Endodermal cell (in vitro differentiated cells): ENCODE results near the gene LPAR3. TPM values are rescaled to one million over a fixed set of nuclear protein-coding genes. Genes with fewer than 3 reads are reported as not detected.

Experiments
- DNase-seq: peaks from one replicate; pipeline ENCODE4 v3.0.0-alpha.2; 2017
- H3K27ac ChIP-seq: 2 replicates; pipeline ENCODE4 v1.5.1; 2013; ENCODE audit warnings: mild to moderate bottlenecking, low read depth, low read length, moderate library complexity
- H3K27me3 ChIP-seq: 2 replicates; pipeline ENCODE4 v1.6.1; 2013; ENCODE audit warnings: mild to moderate bottlenecking, low read length, moderate library complexity; ENCODE audit not compliant: insufficient read depth, control insufficient read depth, poor library complexity, severe bottlenecking
- H3K36me3 ChIP-seq: 2 replicates; pipeline ENCODE4 v1.7.0; 2013; ENCODE audit warnings: mild to moderate bottlenecking, low read length, moderate library complexity; ENCODE audit not compliant: control insufficient read depth, insufficient read depth
- H3K4me1 ChIP-seq: one replicate; pipeline ENCODE4 v1.7.0; 2013; ENCODE audit warnings: low read length; ENCODE audit not compliant: control insufficient read depth, insufficient read depth
- H3K4me3 ChIP-seq: 2 replicates; pipeline ENCODE4 v1.5.1; 2013; ENCODE audit warnings: mild to moderate bottlenecking, low read length, moderate library complexity
- H3K9ac ChIP-seq: 2 replicates; pipeline ENCODE4 v1.6.1; 2013; ENCODE audit warnings: mild to moderate bottlenecking, low read length, moderate library complexity; ENCODE audit not compliant: poor library complexity, severe bottlenecking; ENCODE audit errors: extremely low read depth
- H3K9me3 ChIP-seq: 2 replicates; pipeline ENCODE4 v1.6.1; 2013; ENCODE audit warnings: mild to moderate bottlenecking, low read length, moderate library complexity; ENCODE audit not compliant: control insufficient read depth
- H3K27ac Mint-ChIP-seq: 2 replicates; pipeline ENCODE4 v1.8.0; 2020; ENCODE audit warnings: mixed read lengths
- H3K27me3 Mint-ChIP-seq: 2 replicates; pipeline ENCODE4 v1.8.0; 2021; ENCODE audit warnings: mild to moderate bottlenecking, mixed read lengths; ENCODE audit not compliant: insufficient read depth
- H3K36me3 Mint-ChIP-seq: 2 replicates; pipeline ENCODE4 v1.8.0; 2020; ENCODE audit warnings: low read depth, mixed read lengths
- H3K4me1 Mint-ChIP-seq: 2 replicates; pipeline ENCODE4 v1.8.0; 2020; ENCODE audit warnings: mixed read lengths
- H3K4me3 Mint-ChIP-seq: 2 replicates; pipeline ENCODE4 v1.8.0; 2020; ENCODE audit warnings: mild to moderate bottlenecking, moderate library complexity, mixed read lengths
- H3K9me3 Mint-ChIP-seq: 2 replicates; pipeline ENCODE4 v1.8.0; 2020; ENCODE audit warnings: mild to moderate bottlenecking, mixed read lengths
- CTCF ChIP-seq: fragments of 200-600 bp; sonication (generic); conservative IDR thresholded peaks from 2 replicates; pipeline ENCODE4 v1.5.0; 2021; ENCODE audit warnings: antibody characterized with exemption, mild to moderate bottlenecking
- WGBS, 2 experiments: methylation state at CpG; one replicate each; pipeline versions ENCODE4 v1.1.5 to v1.1.7; 2013; ENCODE audit warnings: missing lambda C conversion rate in 2 of 2, mixed read lengths in 1 of 2; ENCODE audit not compliant: insufficient coverage in 1 of 2, insufficient read length in 1 of 2; 5-methylcytosine and 5-hydroxymethylcytosine counted together
- long read RNA-seq, 4 experiments: library from polyadenylated mRNA in 2 of 4; library from RNA in 1 of 4; library from capped mRNA in 1 of 4; stranded (forward) in 3 of 4; unstranded in 1 of 4; transcript quantifications; one replicate each; pipeline ENCODE4 v2.0.0, GENCODE V29; 2020 to 2021; ENCODE audit warnings: inconsistent platforms in 1 of 4
- polyA plus RNA-seq, 2 experiments: library from polyadenylated mRNA; stranded (reverse); fragments of 50-300 nt; gene quantifications; one replicate each; pipeline ENCODE4 v1.2.3, GENCODE V29; 2013
- total RNA-seq, 2 donors: library from RNA; stranded (reverse); fragmentation: NEBNext Ultra II Directional in 1 of 2; extraction: Animal tissue kit (Norgen Biotek cat#: 25700) in 1 of 2; gene quantifications; 2 replicates in 1 of 2; 3 replicates in 1 of 2; pipeline ENCODE4 v1.2.1, GENCODE V29; 2021

LPAR3 gene
- total RNA-seq, result 1 to 10 TPM in 1 of 2 donors, under 1 TPM in 1; 0.89 to 3.7 TPM
- 2.0 TPM for polyA plus RNA-seq (2013, experiment 1 of 2)
- polyA plus RNA-seq (2013, experiment 2 of 2), result 1.7 TPM
- long read RNA-seq, experiment 1, partial matches to known transcripts, result 0 of 1 reads
- long read RNA-seq, experiment 1, other reads (novel, unspliced or antisense), result 1 of 1 reads
- long read RNA-seq, experiment 2, result 0 reads
- long read RNA-seq, experiment 3, partial matches to known transcripts, result 0 of 1 reads
- long read RNA-seq, experiment 3, other reads (novel, unspliced or antisense), result 1 of 1 reads
- long read RNA-seq, experiment 4, result 0 reads

- DNase-seq, result peak; percentile 92
- Histone ChIP-seq H3K27ac (no peak within 1 kb of the TSS), H3K4me1 (peaks cover 3% of the 10 kb centered on the region), H3K36me3 (no peaks in the 10 kb centered on the region), H3K27me3 (peaks cover 49% of the 10 kb centered on the region), H3K9me3 (no peaks in the 10 kb centered on the region), H3K4me3 (peak within 1 kb of the TSS; percentile 81), H3K9ac (peak within 1 kb of the TSS; percentile 30)
- Mint-ChIP-seq H3K9me3 (no peaks in the 10 kb centered on the region), H3K27ac (no peak within 1 kb of the TSS), H3K27me3 (peaks cover 46% of the 10 kb centered on the region), H3K36me3 (no peaks in the 10 kb centered on the region), H3K4me3 (peak within 1 kb of the TSS; percentile 59), H3K4me1 (peaks cover 8% of the 10 kb centered on the region)
- WGBS, 2 experiments, result 0 to 1% methylated on average over 10 to 93 of the region's 93 CpGs
- TF ChIP-seq CTCF, result peak; percentile 9
Measured at GRCh38 chr1:84892705-84893618, at the start of gene LPAR3. TSS of gene LPAR3 (minus strand) at chr1:84893206. CDS start at chr1:84866120, 27,086 bp downstream.

GRCh38 chr1:84941843-84942242 lies 48.8 kb upstream of the LPAR3 start:
- DNase-seq, result no peak
- Mint-ChIP-seq H3K27ac (no peak overlapping the region), H3K4me1 (peaks cover 3% of the 10 kb centered on the region), H3K4me3 (no peak overlapping the region), H3K9me3 (no peaks in the 10 kb centered on the region), H3K27me3 (peaks cover 17% of the 10 kb centered on the region), H3K36me3 (no peaks in the 10 kb centered on the region)
- H3K9me3 ChIP-seq, result no peaks in the 10 kb centered on the region
- no peak overlapping the region for H3K27ac ChIP-seq
- H3K27me3 ChIP-seq, result peaks cover 13% of the 10 kb centered on the region
- 88 to 100% methylated on average over 1 of the region's 1 CpG for WGBS, 2 experiments
- no peaks in the 10 kb centered on the region for H3K4me1 ChIP-seq
- TF ChIP-seq CTCF, result no peak
- H3K36me3 ChIP-seq, result no peaks in the 10 kb centered on the region
- H3K4me3 ChIP-seq, result no peak overlapping the region
- no peak overlapping the region for H3K9ac ChIP-seq

- no peak for TF ChIP-seq CTCF
- Histone ChIP-seq H3K9ac (no peak overlapping the region), H3K36me3 (no peaks in the 10 kb centered on the region), H3K4me1 (no peaks in the 10 kb centered on the region), H3K4me3 (no peak overlapping the region), H3K27me3 (peaks cover 13% of the 10 kb centered on the region), H3K9me3 (no peaks in the 10 kb centered on the region), H3K27ac (no peak overlapping the region)
- DNase-seq, result no peak
- H3K36me3 Mint-ChIP-seq, result no peaks in the 10 kb centered on the region
- no peaks in the 10 kb centered on the region for H3K4me1 Mint-ChIP-seq
- WGBS, 2 experiments, result 89 to 91% methylated on average over 4 of the region's 4 CpGs
- H3K27me3 Mint-ChIP-seq, result peaks cover 17% of the 10 kb centered on the region
- H3K4me3 Mint-ChIP-seq, result no peak overlapping the region
- no peaks in the 10 kb centered on the region for H3K9me3 Mint-ChIP-seq
- H3K27ac Mint-ChIP-seq, result no peak overlapping the region
Measured at GRCh38 chr1:84940481-84940880, 47.5 kb upstream of the LPAR3 start.
